SK-N-SH (cell line): ENCODE results near the gene TANC1.

Source experiments
- CTCF ChIP-seq: fragments of 200-600 bp; sonication (generic); IDR thresholded peaks from 2 replicates; pipeline ENCODE4 v1.6.1; 2017; ENCODE audit warnings: antibody characterized with exemption, mild to moderate bottlenecking, moderate library complexity
- RFX5 ChIP-seq: IDR thresholded peaks from 2 replicates; pipeline ENCODE4 v1.6.1; 2012; ENCODE audit warnings: mild to moderate bottlenecking, improper control_type of control experiment, low read length
- TAF1 ChIP-seq: IDR thresholded peaks from 2 replicates; pipeline ENCODE4 v1.6.1; 2012; ENCODE audit warnings: low read depth, mild to moderate bottlenecking, low read length, moderate library complexity, borderline replicate concordance

GRCh38 chr2:159209341-159210306 is 241.2 kb downstream of the TANC1 start:
- no peak for TF ChIP-seq CTCF
- TF ChIP-seq TAF1, result no peak
- no peak for TF ChIP-seq RFX5
